Hepatocyte (in vitro differentiated cells): Measurements from ENCODE around the gene IRGC. TPM values are rescaled to one million over a fixed set of nuclear protein-coding genes. Genes with fewer than 3 reads are reported as not detected.

Source experiments
- DNase-seq: peaks from one replicate; pipeline ENCODE4 v3.0.0-alpha.2; 2016; ENCODE audit warnings: low spot score
- H2AFZ ChIP-seq: fragments of 200-600 bp; sonication (generic); 2 replicates; pipeline ENCODE4 v1.6.0; 2016; ENCODE audit warnings: antibody characterized with exemption, mild to moderate bottlenecking
- H3K27ac ChIP-seq: fragments of 200-600 bp; sonication (generic); 2 replicates; pipeline ENCODE4 v1.5.1; 2016; ENCODE audit warnings: mild to moderate bottlenecking
- H3K27me3 ChIP-seq: fragments of 200-600 bp; sonication (generic); 2 replicates; pipeline ENCODE4 v1.6.1; 2016
- H3K36me3 ChIP-seq: fragments of 200-600 bp; sonication (generic); replicated peaks from 2 replicates; pipeline ENCODE4 v1.5.1; 2016; ENCODE audit warnings: low read depth; ENCODE audit not compliant: insufficient read depth
- H3K4me1 ChIP-seq: fragments of 200-600 bp; sonication (generic); 2 replicates; pipeline ENCODE4 v1.5.1; 2016; ENCODE audit warnings: mild to moderate bottlenecking, moderate library complexity; ENCODE audit not compliant: insufficient read depth
- H3K4me2 ChIP-seq: fragments of 200-600 bp; sonication (generic); 2 replicates; pipeline ENCODE4 v1.6.0; 2016
- H3K4me3 ChIP-seq: fragments of 200-600 bp; sonication (generic); 2 replicates; pipeline ENCODE4 v1.5.1; 2016; ENCODE audit warnings: mild to moderate bottlenecking
- H3K79me2 ChIP-seq: fragments of 200-600 bp; sonication (generic); 2 replicates; pipeline ENCODE4 v1.6.0; 2017; ENCODE audit warnings: mild to moderate bottlenecking
- H3K9me2 ChIP-seq: fragments of 200-600 bp; sonication (generic); replicated peaks from 2 replicates; pipeline ENCODE4 v1.6.0; 2017; ENCODE audit warnings: mild to moderate bottlenecking; ENCODE audit not compliant: insufficient read depth
- H3K9me3 ChIP-seq: fragments of 200-600 bp; sonication (generic); 2 replicates; pipeline ENCODE4 v1.5.1; 2016; ENCODE audit warnings: low read depth, mild to moderate bottlenecking
- H4K20me1 ChIP-seq: fragments of 200-600 bp; sonication (generic); 2 replicates; pipeline ENCODE4 v1.6.0; 2016; ENCODE audit warnings: mild to moderate bottlenecking; ENCODE audit not compliant: insufficient read depth, poor library complexity, severe bottlenecking
- CTCF ChIP-seq: fragments of 200-600 bp; sonication (generic); IDR thresholded peaks from 2 replicates; pipeline ENCODE4 v1.5.1; 2016; ENCODE audit warnings: antibody characterized with exemption, mild to moderate bottlenecking; ENCODE audit not compliant: poor library complexity
- EZH2 ChIP-seq: fragments of 200-600 bp; sonication (generic); IDR thresholded peaks from 2 replicates; pipeline ENCODE4 v1.6.1; 2016; ENCODE audit warnings: antibody characterized with exemption, mild to moderate bottlenecking, borderline replicate concordance
- EZH2phosphoT487 ChIP-seq: fragments of 200-600 bp; sonication (generic); IDR thresholded peaks from one replicate; pipeline ENCODE4 v1.6.1; 2018; ENCODE audit warnings: antibody characterized with exemption, mild to moderate bottlenecking, low read depth, moderate library complexity; ENCODE audit not compliant: unreplicated experiment, severe bottlenecking
- WGBS: methylation state at CpG from one replicate; pipeline ENCODE4 v1.1.6; 2016; ENCODE audit warnings: low lambda C conversion rate; ENCODE audit errors: missing lambda C conversion rate; 5-methylcytosine and 5-hydroxymethylcytosine counted together
- polyA plus RNA-seq: library from polyadenylated mRNA; unstranded; fragments of >200 nt; fragmentation: Nextera tagmentation; extraction: Ambion mirVana; gene quantifications from 2 replicates; pipeline ENCODE4 v1.2.1, GENCODE V29; 2016
- total RNA-seq: library from RNA; depleted of rRNA; stranded (reverse); fragments of >200 nt; gene quantifications from 2 replicates; pipeline ENCODE4 v1.2.3, GENCODE V29; 2014

IRGC gene
- total and polyA plus RNA-seq, 2 experiments from 2014 or later: not detected

GRCh38 chr19:43718627-43719377 is 2.9 kb downstream of the IRGC start:
- H3K4me3 ChIP-seq: no peak overlapping the region
- H3K27me3 ChIP-seq: no peaks in the 10 kb centered on the region
- no peak overlapping the region for H3K4me2 ChIP-seq
- no peak overlapping the region for H2AFZ ChIP-seq
- 94% methylated on average over 57 of the region's 60 CpGs for WGBS
- H3K36me3 ChIP-seq: no peaks in the 10 kb centered on the region
- no peaks in the 10 kb centered on the region for H4K20me1 ChIP-seq
- H3K27ac ChIP-seq: no peak overlapping the region
- H3K79me2 ChIP-seq: no peaks in the 10 kb centered on the region
- no peak for DNase-seq
- TF ChIP-seq EZH2: no peak
- TF ChIP-seq EZH2phosphoT487: no peak
- TF ChIP-seq CTCF: no peak
- H3K9me2 ChIP-seq: no peaks in the 10 kb centered on the region
- no peaks in the 10 kb centered on the region for H3K9me3 ChIP-seq
- H3K4me1 ChIP-seq: no peaks in the 10 kb centered on the region

- H3K36me3 ChIP-seq: no peaks in the 10 kb centered on the region
- H2AFZ ChIP-seq: no peak overlapping the region
- 94% methylated on average over 35 of the region's 37 CpGs for WGBS
- H3K27ac ChIP-seq: no peak overlapping the region
- no peaks in the 10 kb centered on the region for H3K4me1 ChIP-seq
- H3K79me2 ChIP-seq: no peaks in the 10 kb centered on the region
- no peak for TF ChIP-seq EZH2
- TF ChIP-seq EZH2phosphoT487: no peak
- no peak for TF ChIP-seq CTCF
- DNase-seq: no peak
- no peaks in the 10 kb centered on the region for H3K9me3 ChIP-seq
- H3K9me2 ChIP-seq: no peaks in the 10 kb centered on the region
- H3K27me3 ChIP-seq: no peaks in the 10 kb centered on the region
- no peak overlapping the region for H3K4me3 ChIP-seq
- H4K20me1 ChIP-seq: no peaks in the 10 kb centered on the region
- H3K4me2 ChIP-seq: no peak overlapping the region
Observed at GRCh38 chr19:43719378-43719868, 3.5 kb downstream of the IRGC start.

GRCh38 chr19:43719918-43720317 is 4.0 kb downstream of the IRGC start:
- Histone ChIP-seq H4K20me1 (no peaks in the 10 kb centered on the region), H3K9me2 (no peaks in the 10 kb centered on the region), H3K79me2 (no peaks in the 10 kb centered on the region), H2AFZ (no peak overlapping the region), H3K4me1 (no peaks in the 10 kb centered on the region), H3K4me2 (no peak overlapping the region), H3K9me3 (no peaks in the 10 kb centered on the region), H3K36me3 (no peaks in the 10 kb centered on the region), H3K4me3 (no peak overlapping the region), H3K27me3 (no peaks in the 10 kb centered on the region), H3K27ac (no peak overlapping the region)
- WGBS: 76% methylated on average over 5 of the region's 5 CpGs
- TF ChIP-seq EZH2phosphoT487: no peak
- no peak for TF ChIP-seq EZH2
- TF ChIP-seq CTCF: no peak
- DNase-seq: no peak
